ENCODE results near the gene RBM39. TPM values are rescaled to one million over a fixed set of nuclear protein-coding genes. Genes with fewer than 3 reads are reported as not detected.
A peak's percentile ranks its signal among the peaks of the same experiment; 100 is the strongest.
"Not testable (repeated sequence)": the region's sequence is repeated elsewhere in the genome, so short reads cannot be mapped to it uniquely, and the experiment has no call there.

The RBM39 gene
- total and polyA plus RNA-seq, 2 experiments from 2014 or later, result 247 to 270 TPM

DNA sequence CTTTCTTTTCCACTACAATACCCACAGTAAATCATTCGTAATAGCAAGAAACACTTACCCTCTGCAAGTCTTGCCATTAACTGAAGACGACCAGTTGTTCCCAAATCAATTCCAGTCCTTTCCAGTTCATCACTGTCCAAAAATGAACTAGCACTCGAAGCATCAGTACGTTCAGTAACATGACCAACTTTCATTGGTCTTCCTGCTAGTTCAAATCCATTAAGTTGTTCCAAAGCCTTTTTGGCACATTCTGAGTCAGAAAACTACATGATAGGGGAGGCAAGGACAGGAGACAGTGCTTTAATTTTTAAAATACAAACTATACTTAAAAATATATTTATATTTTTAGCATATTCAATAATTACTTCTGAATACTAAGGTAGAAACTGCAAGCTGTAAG, 27.9 kb downstream of the RBM39 start:
- 0 out of 2 replicates have a peak overlapping the region, but pooled peaks have one; percentile 8 for H3K27ac ChIP-seq
- no peak overlapping the region for H3K4me3 ChIP-seq
- H3K9ac ChIP-seq, result no peak overlapping the region
- no peak overlapping the region for H2AFZ ChIP-seq
- H3K9me2 ChIP-seq (ENCODE audit: insufficient read depth), result no peaks in the 10 kb centered on the region
- peaks cover 80% of the 10 kb centered on the region for H3F3A ChIP-seq (ENCODE audit: insufficient read depth)
- peaks cover 92% of the 10 kb centered on the region for H3K36me3 ChIP-seq (ENCODE audit: low read depth)
- TF ChIP-seq EZH2phosphoT487 (IDR thresholded peaks at IDR 0.05; ENCODE audit: insufficient read depth, low read depth), result no peak
- TF ChIP-seq EZH2 (IDR thresholded peaks at IDR 0.05; ENCODE audit: insufficient read depth, poor library complexity, severe bottlenecking), result no peak
- peaks cover 9% of the 10 kb centered on the region for H4K20me1 ChIP-seq (ENCODE audit: insufficient read depth)
- in situ Hi-C loops (cut with MboI), result no loop called here
- no peaks in the 10 kb centered on the region for H3K9me3 ChIP-seq (ENCODE audit: low read depth)
- no peak for DNase-seq
- H3K79me2 ChIP-seq (ENCODE audit: insufficient read depth), result peaks cover 99% of the 10 kb centered on the region
- no peaks in the 10 kb centered on the region for H3K27me3 ChIP-seq (replicated peaks; ENCODE audit: insufficient read depth)
- WGBS, 2 experiments (ENCODE audit: low coverage in 1 of 2, low lambda C conversion rate in 2 of 2, missing lambda C conversion rate in 2 of 2), result 46 to 56% methylated on average over 4 of the region's 4 CpGs
- H3K4me2 ChIP-seq (ENCODE audit: unreplicated experiment), result no peak overlapping the region
- peaks cover 27% of the 10 kb centered on the region for H3K4me1 ChIP-seq (ENCODE audit: insufficient read depth)

DNA sequence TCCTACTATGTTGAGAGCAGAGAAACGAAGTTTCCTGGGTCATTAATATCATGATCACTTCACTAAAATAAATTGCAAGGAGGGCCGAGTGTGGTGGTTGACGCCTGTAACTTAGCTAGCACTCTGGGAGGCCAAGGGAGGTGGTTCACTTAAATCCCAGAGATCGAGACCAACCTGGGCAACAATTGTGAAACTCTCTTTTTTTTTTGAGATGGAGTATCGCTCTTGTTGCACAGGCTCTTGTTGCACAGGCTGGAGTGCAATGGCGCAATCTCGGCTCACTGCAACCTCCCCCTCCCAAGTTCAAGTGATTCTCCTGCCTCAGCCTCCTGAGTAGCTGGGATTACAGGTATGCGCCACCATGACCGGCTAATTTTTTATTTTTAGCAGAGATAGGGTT, 28.9 kb downstream of the RBM39 start:
- Histone ChIP-seq H3K4me1 (ENCODE audit: insufficient read depth) (peaks cover 20% of the 10 kb centered on the region; the same call in 1 of the 2 replicates), H3K36me3 (ENCODE audit: low read depth) (peaks cover 94% of the 10 kb centered on the region), H3K79me2 (ENCODE audit: insufficient read depth) (peaks cover 99% of the 10 kb centered on the region), H3F3A (ENCODE audit: insufficient read depth) (peaks cover 83% of the 10 kb centered on the region)
- H3K9me2 ChIP-seq (ENCODE audit: insufficient read depth); DNase-seq; H3K4me2 ChIP-seq (ENCODE audit: unreplicated experiment); H3K4me3 ChIP-seq; H3K9me3 ChIP-seq (ENCODE audit: low read depth); H3K27me3 ChIP-seq (replicated peaks; ENCODE audit: insufficient read depth); H3K9ac ChIP-seq; H4K20me1 ChIP-seq (ENCODE audit: insufficient read depth); H2AFZ ChIP-seq; H3K27ac ChIP-seq; in situ Hi-C loops (cut with MboI): not testable (repeated sequence)
- 84 to 85% methylated on average over 9 of the region's 9 CpGs for WGBS, 2 experiments (ENCODE audit: low coverage in 1 of 2, low lambda C conversion rate in 2 of 2, missing lambda C conversion rate in 2 of 2)

DNA sequence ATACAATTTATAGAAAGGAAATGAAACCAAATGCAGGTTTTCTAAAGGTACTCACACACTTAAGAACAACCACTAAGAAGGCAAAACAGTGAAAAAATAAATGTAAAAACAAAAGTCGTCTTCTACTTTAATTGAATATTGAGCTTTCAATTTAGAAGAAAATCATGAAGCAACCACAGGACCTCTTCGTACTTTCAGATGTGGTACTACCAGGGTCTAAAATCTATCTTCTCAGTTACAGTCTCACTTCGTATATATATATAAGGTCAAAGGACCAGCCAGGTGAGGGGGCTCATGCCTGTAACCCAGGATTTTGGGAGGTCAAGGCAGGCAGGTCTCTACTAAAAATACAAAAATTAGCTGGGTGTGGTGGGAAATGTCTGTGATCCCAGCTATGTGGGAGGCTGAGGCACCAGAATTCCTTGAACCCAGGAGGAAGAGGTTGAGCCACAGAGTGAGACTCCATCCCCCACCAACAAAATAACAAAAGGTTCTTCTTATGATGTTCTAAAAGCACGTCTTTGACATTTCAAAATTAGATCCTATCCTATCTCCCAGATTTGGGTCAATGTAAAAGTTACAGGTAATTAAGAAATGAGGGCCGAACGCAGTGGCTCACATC, 30.4 kb downstream of the RBM39 start:
- no peak overlapping the region for H3K9ac ChIP-seq
- TF ChIP-seq EZH2phosphoT487 (IDR thresholded peaks at IDR 0.05; ENCODE audit: insufficient read depth, low read depth) (no peak), EZH2 (IDR thresholded peaks at IDR 0.05; ENCODE audit: insufficient read depth, poor library complexity, severe bottlenecking) (no peak)
- H4K20me1 ChIP-seq (ENCODE audit: insufficient read depth), result peaks cover 9% of the 10 kb centered on the region
- no peaks in the 10 kb centered on the region for H3K27me3 ChIP-seq (replicated peaks; ENCODE audit: insufficient read depth)
- H3K4me1 ChIP-seq (ENCODE audit: insufficient read depth), result peaks cover 20% of the 10 kb centered on the region; the same call in 1 of the 2 replicates
- peaks cover 92% of the 10 kb centered on the region for H3K36me3 ChIP-seq (ENCODE audit: low read depth)
- 95 to 99% methylated on average over 6 of the region's 6 CpGs for WGBS, 2 experiments (ENCODE audit: low coverage in 1 of 2, low lambda C conversion rate in 2 of 2, missing lambda C conversion rate in 2 of 2)
- no peaks in the 10 kb centered on the region for H3K9me2 ChIP-seq (ENCODE audit: insufficient read depth)
- H3F3A ChIP-seq (ENCODE audit: insufficient read depth), result peaks cover 82% of the 10 kb centered on the region
- H3K4me2 ChIP-seq (ENCODE audit: unreplicated experiment), result no peak overlapping the region
- DNase-seq, result peak; percentile 1
- 0 out of 2 replicates have a peak overlapping the region, but pooled peaks have one; percentile 1 for H3K27ac ChIP-seq
- H3K79me2 ChIP-seq (ENCODE audit: insufficient read depth), result peaks cover 98% of the 10 kb centered on the region
- no peak overlapping the region for H2AFZ ChIP-seq
- no peak overlapping the region for H3K4me3 ChIP-seq
- in situ Hi-C loops (cut with MboI), result no loop called here
- H3K9me3 ChIP-seq (ENCODE audit: low read depth), result no peaks in the 10 kb centered on the region

DNA sequence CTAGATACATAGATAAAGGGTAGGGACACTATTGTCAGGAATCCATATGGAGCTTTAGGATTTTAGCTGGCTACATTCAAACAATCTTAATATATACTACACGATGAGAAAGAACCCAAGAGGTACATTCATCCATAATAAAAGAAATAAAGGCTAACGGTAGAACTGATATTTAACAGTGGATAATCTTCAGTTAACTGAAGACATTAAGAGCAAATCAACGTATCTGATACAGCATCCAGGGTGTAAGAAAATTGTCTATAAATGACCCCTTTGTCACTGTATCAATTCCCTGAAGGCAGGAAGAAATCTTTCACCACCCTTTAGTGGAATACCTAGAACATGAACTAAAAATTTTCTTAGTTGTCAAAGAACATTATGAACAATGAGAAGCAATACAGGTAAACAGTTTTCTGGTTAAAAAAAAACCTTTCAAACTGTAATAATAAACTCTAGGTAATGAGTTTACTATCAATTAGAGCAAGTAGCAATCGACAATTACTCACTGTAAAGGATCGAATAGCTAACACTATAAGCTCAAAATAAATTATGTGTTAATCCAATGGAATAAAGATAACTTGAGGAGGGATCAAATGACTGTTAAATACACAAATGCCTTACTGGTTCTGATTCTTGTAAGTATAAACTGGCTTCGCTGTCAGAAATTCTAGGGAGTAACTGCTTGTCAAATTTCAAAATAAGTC, 31.0 kb downstream of the RBM39 start:
- in situ Hi-C loops (cut with MboI), result no loop called here
- WGBS, 2 experiments (ENCODE audit: low coverage in 1 of 2, low lambda C conversion rate in 2 of 2, missing lambda C conversion rate in 2 of 2), result 65 to 68% methylated on average over 6 of the region's 6 CpGs
- Histone ChIP-seq H3K27ac (0 out of 2 replicates have a peak overlapping the region, but pooled peaks have one; percentile 37), H3K79me2 (ENCODE audit: insufficient read depth) (peaks cover 98% of the 10 kb centered on the region), H3K9ac (peak overlapping the region; percentile 29; the same call in 1 of the 2 replicates), H3K4me1 (ENCODE audit: insufficient read depth) (peaks cover 20% of the 10 kb centered on the region; the same call in 1 of the 2 replicates), H3K36me3 (ENCODE audit: low read depth) (peaks cover 91% of the 10 kb centered on the region), H3K4me3 (no peak overlapping the region), H3K27me3 (replicated peaks; ENCODE audit: insufficient read depth) (no peaks in the 10 kb centered on the region), H3K9me3 (ENCODE audit: low read depth) (no peaks in the 10 kb centered on the region), H3F3A (ENCODE audit: insufficient read depth) (peaks cover 82% of the 10 kb centered on the region), H4K20me1 (ENCODE audit: insufficient read depth) (peaks cover 9% of the 10 kb centered on the region), H3K9me2 (ENCODE audit: insufficient read depth) (no peaks in the 10 kb centered on the region), H3K4me2 (ENCODE audit: unreplicated experiment) (no peak overlapping the region), H2AFZ (no peak overlapping the region)
- peak; percentile 0 for DNase-seq
- TF ChIP-seq EZH2 (IDR thresholded peaks at IDR 0.05; ENCODE audit: insufficient read depth, poor library complexity, severe bottlenecking) (no peak), EZH2phosphoT487 (IDR thresholded peaks at IDR 0.05; ENCODE audit: insufficient read depth, low read depth) (no peak)
